ENCODE measurements around the gene FLACC1.

The FLACC1 gene

DNA sequence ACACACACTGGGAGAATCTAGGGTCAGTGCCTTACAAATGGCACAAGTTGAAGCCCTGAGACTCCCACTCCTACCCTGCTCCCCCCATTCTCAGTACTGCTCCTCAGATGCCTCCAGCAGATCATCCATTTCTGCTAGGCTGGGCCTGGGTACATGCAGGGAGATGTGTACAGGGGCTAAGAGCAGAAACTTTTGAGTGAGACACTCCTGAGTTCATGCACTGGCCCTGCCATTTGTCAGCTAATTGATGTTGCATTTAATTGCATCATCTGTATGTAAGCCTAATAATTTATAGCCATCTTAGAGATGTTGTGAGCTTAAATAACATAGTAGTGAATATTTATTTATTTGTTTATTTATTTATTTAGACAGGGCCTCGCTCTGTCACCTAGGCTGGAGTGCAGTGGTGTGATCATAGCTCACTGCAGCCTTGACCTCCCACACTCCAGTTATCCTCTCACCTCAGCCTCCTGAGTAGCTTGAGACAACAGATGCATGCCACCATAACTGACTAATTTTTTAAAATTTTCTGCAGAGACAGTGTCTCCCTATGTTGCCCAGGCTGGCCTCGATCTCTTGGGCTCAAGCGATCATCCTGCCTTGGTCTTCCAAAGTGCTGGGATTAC is 101.6 kb downstream of the FLACC1 start:
- no peak for DNase-seq (ENCODE audit: low read depth)

DNA sequence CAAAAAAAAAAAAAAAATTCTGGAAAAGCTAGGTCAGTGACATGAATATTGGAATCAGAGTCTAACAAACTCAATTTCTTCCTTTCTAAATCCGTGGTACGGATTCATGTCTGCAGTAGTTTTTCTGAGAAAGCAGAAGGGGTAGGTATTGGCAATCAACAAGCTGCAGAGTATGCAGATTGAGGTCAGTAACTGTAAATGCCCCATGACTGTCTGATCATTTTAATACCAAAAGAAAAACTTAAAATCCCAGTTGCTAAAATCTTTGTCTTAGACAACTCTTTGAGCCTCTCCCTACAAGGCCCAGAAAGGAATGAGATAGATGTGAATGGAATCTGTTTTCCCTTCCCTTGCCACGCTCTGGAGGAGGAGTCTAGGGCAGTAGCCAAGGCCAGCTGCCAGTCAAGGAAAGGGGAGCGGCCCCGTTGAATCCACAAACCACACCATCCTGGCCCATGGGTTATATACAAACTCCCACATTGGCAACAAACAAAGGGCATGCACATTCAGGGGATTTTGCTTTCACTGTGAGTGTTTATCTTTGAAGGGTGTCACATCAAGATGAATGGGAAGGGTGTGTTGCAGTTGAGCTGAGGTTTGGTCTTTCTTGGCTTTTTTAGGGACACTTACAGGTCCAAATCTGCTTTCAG is 102.9 kb downstream of the FLACC1 start:
- peak; percentile 58 for DNase-seq (ENCODE audit: low read depth)

DNA sequence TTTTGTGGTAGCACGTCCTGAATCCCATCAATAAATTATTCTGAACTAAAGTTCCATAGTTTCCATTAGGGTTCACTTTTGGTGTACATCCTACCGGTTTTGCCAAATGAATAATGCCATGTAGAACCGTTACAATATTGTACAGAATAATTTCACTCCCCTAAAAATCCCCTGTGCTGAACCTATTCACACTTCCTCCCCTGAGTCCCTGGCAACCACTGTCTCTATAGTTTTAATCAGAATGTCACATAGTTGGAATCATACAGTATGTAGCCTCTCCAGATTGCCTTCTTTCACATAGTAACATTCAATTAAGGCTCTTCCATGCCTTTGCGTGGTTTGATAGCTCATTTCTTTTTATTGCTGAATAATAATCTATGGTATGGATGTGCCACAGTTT is 106.4 kb downstream of the FLACC1 start:
- DNase-seq (ENCODE audit: low read depth): no peak

DNA sequence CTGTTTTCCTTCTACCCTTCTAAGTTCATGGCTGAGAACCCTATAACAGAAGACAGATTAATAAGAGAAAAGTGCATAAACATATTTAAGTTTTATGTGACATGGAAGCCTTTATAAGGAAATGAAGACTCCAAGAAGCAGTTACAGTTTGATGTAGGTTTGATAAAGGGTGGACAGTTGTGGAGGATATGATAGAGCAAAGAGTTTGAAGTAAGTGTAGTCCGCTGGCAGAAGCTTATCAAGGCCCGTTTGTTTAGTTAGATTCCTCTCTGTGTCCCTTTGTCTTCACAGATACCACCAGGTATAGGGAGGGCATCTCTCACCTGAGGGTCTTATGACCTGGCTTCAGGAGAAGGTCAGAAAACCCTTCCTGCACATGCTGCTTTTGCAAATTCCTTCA is 107.3 kb downstream of the FLACC1 start:
- DNase-seq (ENCODE audit: low read depth): no peak

DNA sequence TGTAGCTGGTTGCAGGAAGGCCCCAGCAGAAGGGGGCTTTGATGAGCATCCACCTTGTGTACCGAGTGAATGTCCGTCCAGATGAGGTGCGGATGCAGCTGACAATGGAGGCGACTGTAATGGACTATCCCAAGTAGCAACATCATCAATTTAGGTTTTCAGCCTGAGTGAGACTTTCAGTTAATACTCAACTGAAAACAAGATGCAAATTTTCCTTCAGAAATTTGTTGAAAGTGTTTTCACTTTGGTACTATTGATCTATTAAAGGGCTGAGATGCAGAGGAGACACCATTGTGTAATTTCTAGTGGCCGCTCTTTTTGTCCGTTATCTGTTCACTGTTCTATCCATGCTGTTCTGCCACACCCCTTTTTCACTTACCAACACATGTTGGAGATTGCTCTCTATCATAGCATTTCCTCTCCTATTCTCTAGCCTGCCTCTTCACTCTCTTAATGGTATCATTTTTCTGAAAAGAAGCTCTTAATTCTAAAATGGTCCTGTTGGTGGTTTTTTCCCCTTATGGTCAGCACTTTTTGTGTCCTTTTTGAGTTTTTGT is 108.8 kb downstream of the FLACC1 start:
- no peak for DNase-seq (ENCODE audit: low read depth)

DNA sequence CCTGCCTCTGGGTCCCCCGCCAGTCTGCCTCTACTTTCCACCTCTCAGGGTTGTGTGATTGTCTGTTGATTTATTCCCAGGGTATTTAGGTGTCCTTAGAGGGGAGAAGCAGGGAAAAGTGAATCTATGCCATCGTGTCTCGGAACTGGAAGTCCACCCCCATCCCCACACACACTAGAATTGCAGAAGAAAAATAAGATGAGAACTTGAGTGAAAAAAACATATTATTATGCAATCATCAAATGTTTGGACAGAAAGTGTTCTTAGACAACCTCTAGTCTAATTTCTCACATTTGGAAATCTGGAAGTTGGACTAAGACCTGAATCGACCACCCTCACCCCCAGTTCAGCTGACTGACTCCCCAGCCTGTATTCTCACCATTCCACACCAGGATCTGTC is 110.9 kb downstream of the FLACC1 start:
- no peak for DNase-seq (ENCODE audit: low read depth)

DNA sequence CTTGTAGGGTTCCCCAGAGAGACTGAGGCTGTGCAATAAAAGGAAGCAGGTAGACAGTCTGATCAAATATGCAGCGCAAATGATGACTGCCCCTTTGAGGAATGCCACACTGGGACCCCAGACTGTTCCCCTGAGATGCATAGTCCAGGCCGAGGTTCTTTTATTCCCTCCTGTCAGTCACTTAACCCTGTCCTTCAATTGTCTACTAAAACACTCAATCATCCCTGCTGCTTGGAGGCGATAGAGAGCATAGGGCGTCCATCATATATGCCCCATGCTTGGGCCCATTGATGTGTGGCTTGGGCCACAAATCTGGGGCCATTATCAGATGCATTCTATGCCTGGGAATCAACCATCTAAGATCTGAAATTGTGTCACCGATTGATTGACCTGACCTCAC is 112.3 kb downstream of the FLACC1 start:
- no peak for DNase-seq (ENCODE audit: low read depth)

DNA sequence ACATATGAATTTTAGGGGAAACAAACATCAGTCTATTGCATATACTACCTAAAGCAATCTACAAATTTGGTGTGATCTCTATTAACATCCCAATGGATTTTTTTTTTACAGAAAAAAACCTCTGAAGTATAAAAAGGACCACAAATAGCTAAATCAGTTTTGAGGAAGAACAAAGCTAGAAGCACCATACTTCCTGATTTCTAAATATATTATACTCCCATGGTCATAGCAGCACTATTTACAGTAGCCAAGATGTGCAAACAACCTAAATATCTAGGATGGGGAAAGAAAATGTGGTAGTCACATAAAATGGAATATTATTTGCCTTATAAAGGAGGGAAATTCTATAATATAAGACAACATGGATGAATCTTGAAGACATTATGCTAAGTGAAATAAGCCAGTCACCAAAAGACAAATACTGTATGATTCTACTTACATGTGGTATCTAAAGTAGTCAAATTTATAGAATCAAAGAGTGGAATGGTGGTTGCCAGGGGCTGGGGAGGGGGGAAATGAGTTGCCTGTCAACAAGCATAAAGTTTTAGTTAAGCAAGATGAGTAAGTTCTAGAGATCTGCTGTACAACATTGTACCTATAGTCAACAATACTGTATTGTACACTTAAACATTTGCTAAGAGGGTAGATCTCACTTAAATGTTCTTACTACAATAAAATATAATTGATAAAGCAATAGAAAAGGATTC is 114.4 kb downstream of the FLACC1 start:
- no peak for DNase-seq (ENCODE audit: low read depth)

DNA sequence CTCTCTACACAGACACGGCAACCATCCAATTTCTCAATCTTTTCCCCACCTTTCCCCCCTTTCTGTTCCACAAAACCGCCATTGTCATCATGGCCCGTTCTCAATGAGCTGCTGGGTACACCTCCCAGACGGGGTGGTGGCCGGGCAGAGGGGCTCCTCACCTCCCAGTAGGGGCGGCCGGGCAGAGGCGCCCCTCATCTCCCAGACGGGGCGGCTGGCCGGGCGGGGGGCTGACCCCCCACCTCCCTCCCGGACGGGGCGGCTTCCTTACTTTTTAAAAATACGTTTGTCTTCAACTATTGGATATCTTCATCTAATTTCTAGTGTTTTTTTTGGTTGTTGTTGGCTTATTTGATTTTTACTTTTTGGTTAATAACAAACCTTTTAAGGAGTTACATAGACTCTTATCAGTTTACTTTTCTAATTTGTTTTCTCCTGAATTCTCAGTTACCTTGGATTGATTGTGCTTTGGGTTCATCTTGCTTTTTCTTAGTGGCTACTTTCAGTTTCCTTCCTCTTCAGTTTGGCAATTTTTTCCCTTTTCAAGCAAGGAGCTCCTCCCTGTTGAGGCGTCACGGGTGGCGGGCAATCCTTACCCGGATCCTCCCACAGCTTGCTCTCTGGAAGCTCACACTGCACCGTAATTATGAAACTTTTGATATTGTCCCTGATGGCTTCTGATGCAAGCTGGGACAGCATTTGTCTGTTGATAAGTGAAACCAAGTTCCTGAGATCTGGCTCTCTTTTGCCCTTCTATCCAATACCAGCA is 117.8 kb downstream of the FLACC1 start:
- DNase-seq (ENCODE audit: low read depth): peak; percentile 80

Data from fibroblast of gingiva (primary cell).